Transverse colon (tissue), 4 donors: ENCODE results near the gene TCF7L2. TPM values are rescaled to one million over a fixed set of nuclear protein-coding genes. Genes with fewer than 3 reads are reported as not detected.

Experiments used
- DNase-seq: peaks from one replicate; pipeline ENCODE4 v3.0.0-alpha.2; 2019
- H3K27ac ChIP-seq, 4 donors: fragments of 200-600 bp; sonication (generic); 2 replicates each; pipeline ENCODE4 v1.5.1; 2016 to 2018; ENCODE audit warnings: inconsistent platforms in 4 of 4
- H3K27me3 ChIP-seq: fragments of 200-600 bp; sonication (generic); 2 replicates; pipeline ENCODE4 v1.5.1; 2017; ENCODE audit warnings: inconsistent platforms
- H3K36me3 ChIP-seq, 4 donors: fragments of 200-600 bp; sonication (generic); 2 replicates each; pipeline ENCODE4 v1.5.1; 2017 to 2019; ENCODE audit warnings: inconsistent platforms in 4 of 4
- H3K4me1 ChIP-seq, 4 donors: fragments of 200-600 bp; sonication (generic); 2 replicates each; pipeline ENCODE4 v1.5.1; 2017 to 2020; ENCODE audit warnings: inconsistent platforms in 4 of 4
- H3K4me3 ChIP-seq, 4 donors: fragments of 200-600 bp; sonication (generic); 1 replicate in 1 of 4; 2 replicates in 3 of 4; pipeline versions ENCODE4 v1.5.1 to v1.6.1; 2017 to 2019; ENCODE audit warnings: inconsistent platforms in 4 of 4
- H3K9me3 ChIP-seq, 2 donors: fragments of 200-600 bp; sonication (generic); 2 replicates each; pipeline ENCODE4 v1.5.1; 2017 to 2019; ENCODE audit warnings: inconsistent platforms in 2 of 2
- EP300 ChIP-seq: sonication (generic); formaldehyde crosslinking; IDR thresholded peaks from one replicate; pipeline ENCODE4 v1.6.1; 2017; ENCODE audit warnings: antibody characterized with exemption, low read depth
- POLR2A ChIP-seq: fragments of 450-650 bp; IDR thresholded peaks from one replicate; pipeline ENCODE4 v1.6.1; 2016; ENCODE audit warnings: antibody characterized with exemption, mild to moderate bottlenecking, moderate library complexity
- POLR2AphosphoS5 ChIP-seq, 3 donors: sonication (generic); formaldehyde crosslinking; IDR thresholded peaks; one replicate each; pipeline ENCODE4 v1.6.1; 2016; ENCODE audit warnings: antibody characterized with exemption in 3 of 3
- WGBS, 2 donors: methylation state at CpG; one replicate each; pipeline ENCODE4 v1.1.5; 2018; ENCODE audit warnings: low coverage in 1 of 2; 5-methylcytosine and 5-hydroxymethylcytosine counted together
- in situ Hi-C, 4 donors: fragments of 200-750 bp; cut with MboI; loops; one replicate each; pipeline versions ENCODE4 v1.15.0 to v1.15.1; 2017; ENCODE audit warnings: low sequenced_read_pairs in 3 of 4, low pct_ligation_motif_present in 1 of 4, low pct_unique_long_range_greater_than_20kb in 1 of 4
- intact Hi-C: fragments of 100-400 bp; cut with DNase I; formaldehyde crosslinking; loops from one replicate; pipeline ENCODE4 v1.15.1; 2023; ENCODE audit warnings: low total_unique reads
- total RNA-seq, 4 donors: library from RNA; depleted of rRNA; stranded (reverse); fragments of >200 nt; gene quantifications; one replicate each; pipeline ENCODE4 v1.1.0, GENCODE V29; 2016
- TF ChIP-seq, protein P1 (sequence below), 5 experiments: fragments of 200-600 bp in 3 of 5; fragments of 450-650 bp in 2 of 5; sonication (generic) in 3 of 5; IDR thresholded peaks; 1 replicate in 2 of 5; 2 replicates in 3 of 5; pipeline ENCODE4 v1.5.1; 2016 to 2017; ENCODE audit warnings: antibody characterized with exemption in 5 of 5, inconsistent platforms in 3 of 5, mild to moderate bottlenecking in 2 of 5, moderate library complexity in 1 of 5

The TCF7L2 gene
- total RNA-seq, 4 donors from 2014 or later: 84.6 to 249 (median 137) TPM

DNA sequence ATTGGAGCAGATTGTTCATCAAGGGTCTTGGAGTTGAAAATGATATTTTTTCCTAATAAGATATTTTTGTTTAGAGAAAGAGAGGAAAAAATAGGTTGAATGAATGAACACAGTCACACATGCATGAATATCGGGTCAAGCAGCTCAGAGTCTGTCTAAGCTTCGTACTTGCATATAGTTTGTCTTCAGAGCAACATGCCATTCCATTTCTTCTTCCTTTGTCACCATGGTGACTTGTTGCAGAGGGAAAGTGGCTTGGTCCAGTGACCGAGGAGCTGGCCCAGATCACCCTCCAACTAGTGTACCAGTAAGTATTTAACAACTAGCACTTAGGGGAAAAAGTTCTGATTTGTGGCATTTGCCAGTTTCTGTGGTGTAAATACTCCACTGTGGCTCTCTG, 232.1 kb downstream of the TCF7L2 start:
- intact Hi-C loops (no loop called here), in situ Hi-C loops (no loop called here)
- Histone ChIP-seq H3K4me3 (no peak overlapping the region), H3K27me3 (no peaks in the 10 kb centered on the region), H3K9me3 (no peaks in the 10 kb centered on the region), H3K27ac (no peak overlapping the region), H3K36me3 (no peaks in the 10 kb centered on the region), H3K4me1 (peaks cover 0 to 4% (median 3%) of the 10 kb centered on the region in 4 donors)
- no peak for DNase-seq
- 93 to 94% methylated on average over 2 to 3 of the region's 3 CpGs for WGBS, 2 donors
- TF ChIP-seq, protein P1, sequence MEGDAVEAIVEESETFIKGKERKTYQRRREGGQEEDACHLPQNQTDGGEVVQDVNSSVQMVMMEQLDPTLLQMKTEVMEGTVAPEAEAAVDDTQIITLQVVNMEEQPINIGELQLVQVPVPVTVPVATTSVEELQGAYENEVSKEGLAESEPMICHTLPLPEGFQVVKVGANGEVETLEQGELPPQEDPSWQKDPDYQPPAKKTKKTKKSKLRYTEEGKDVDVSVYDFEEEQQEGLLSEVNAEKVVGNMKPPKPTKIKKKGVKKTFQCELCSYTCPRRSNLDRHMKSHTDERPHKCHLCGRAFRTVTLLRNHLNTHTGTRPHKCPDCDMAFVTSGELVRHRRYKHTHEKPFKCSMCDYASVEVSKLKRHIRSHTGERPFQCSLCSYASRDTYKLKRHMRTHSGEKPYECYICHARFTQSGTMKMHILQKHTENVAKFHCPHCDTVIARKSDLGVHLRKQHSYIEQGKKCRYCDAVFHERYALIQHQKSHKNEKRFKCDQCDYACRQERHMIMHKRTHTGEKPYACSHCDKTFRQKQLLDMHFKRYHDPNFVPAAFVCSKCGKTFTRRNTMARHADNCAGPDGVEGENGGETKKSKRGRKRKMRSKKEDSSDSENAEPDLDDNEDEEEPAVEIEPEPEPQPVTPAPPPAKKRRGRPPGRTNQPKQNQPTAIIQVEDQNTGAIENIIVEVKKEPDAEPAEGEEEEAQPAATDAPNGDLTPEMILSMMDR (IDR thresholded peaks at IDR 0.05): no peak
- TF ChIP-seq EP300 (no peak), POLR2A (no peak), POLR2AphosphoS5 (IDR thresholded peaks at IDR 0.05) (no peak)

DNA sequence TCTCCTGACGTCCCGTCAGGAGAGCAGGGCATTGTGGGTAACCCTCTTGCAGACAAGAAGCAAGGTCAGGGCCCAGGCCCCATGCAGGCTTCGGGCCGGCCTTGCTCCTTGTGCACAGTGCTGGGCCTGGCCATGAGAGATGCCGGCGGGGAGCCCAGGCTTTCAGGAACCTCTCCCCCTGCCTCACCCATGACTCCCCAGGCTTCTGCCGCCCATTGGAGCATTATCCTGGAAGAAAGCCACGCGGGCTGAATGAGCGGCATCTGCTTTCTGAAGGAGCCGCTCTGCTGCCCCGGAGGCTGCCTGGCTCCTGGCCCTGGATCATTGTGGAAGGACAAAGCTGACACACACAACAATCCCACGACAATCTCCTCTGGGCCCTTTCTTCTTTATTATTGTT, 233.5 kb downstream of the TCF7L2 start:
- Histone ChIP-seq H3K27ac (no peak overlapping the region), H3K27me3 (no peaks in the 10 kb centered on the region), H3K4me3 (no peak overlapping the region), H3K9me3 (no peaks in the 10 kb centered on the region), H3K4me1 (peaks cover 0 to 5% (median 3%) of the 10 kb centered on the region in 4 donors), H3K36me3 (no peaks in the 10 kb centered on the region)
- in situ Hi-C loops: no loop called here
- no peak for TF ChIP-seq EP300
- TF ChIP-seq, protein P1 (IDR thresholded peaks at IDR 0.05): no peak
- TF ChIP-seq POLR2A: no peak
- TF ChIP-seq POLR2AphosphoS5 (IDR thresholded peaks at IDR 0.05): no peak
- 72 to 88% methylated on average over 2 to 13 of the region's 13 CpGs for WGBS, 2 donors
- intact Hi-C loops: no loop called here
- DNase-seq: no peak

DNA sequence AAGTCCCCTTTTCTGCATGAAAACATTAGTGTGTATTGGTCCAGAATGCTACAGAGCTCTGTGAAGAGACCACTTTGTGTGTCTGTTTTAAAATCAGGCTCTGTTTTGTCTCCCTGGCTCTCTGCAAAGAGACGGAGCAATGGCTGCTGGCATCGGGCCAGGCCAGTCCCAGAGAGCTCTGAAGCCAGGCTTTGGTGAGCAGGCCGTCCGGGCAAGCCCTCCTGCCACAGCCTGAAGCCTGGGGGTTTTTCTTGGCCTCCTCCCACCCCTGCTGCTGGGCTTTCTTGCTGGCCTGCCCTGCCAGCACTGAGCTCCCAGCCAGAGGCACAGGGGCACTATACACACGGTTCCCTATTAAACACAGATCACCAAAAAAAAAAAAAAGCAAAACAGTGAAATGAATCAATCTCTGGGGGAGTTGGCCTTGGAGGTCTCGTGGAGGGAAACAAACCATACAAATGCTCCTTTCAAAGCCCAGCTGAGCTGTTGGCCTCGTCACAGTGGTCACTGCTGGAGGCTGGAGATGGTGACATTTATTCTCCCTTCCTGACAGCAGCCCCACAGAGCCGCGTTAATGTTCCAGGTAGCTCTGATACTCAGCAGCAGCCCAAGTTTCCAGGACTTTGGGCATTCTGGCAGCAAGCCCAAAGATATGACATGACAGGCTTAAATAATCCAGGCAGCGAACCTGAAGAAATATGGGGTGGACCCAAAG, 237.2 kb downstream of the TCF7L2 start:
- no peak for DNase-seq
- H3K36me3 ChIP-seq: no peaks in the 10 kb centered on the region
- intact Hi-C loops (no loop called here), in situ Hi-C loops (no loop called here)
- H3K9me3 ChIP-seq: no peaks in the 10 kb centered on the region
- peaks cover 0 to 5% (median 0%) of the 10 kb centered on the region in 4 donors for H3K4me1 ChIP-seq
- H3K4me3 ChIP-seq: no peak overlapping the region
- 60 to 63% methylated on average over 1 to 10 of the region's 10 CpGs for WGBS, 2 donors
- TF ChIP-seq POLR2AphosphoS5 (IDR thresholded peaks at IDR 0.05) (no peak), POLR2A (no peak), EP300 (no peak)
- TF ChIP-seq, protein P1 (IDR thresholded peaks at IDR 0.05): no peak
- no peaks in the 10 kb centered on the region for H3K27me3 ChIP-seq
- peak overlapping the region in 3 of 4 donors; percentile 19 to 64 (median 26) for H3K27ac ChIP-seq

DNA sequence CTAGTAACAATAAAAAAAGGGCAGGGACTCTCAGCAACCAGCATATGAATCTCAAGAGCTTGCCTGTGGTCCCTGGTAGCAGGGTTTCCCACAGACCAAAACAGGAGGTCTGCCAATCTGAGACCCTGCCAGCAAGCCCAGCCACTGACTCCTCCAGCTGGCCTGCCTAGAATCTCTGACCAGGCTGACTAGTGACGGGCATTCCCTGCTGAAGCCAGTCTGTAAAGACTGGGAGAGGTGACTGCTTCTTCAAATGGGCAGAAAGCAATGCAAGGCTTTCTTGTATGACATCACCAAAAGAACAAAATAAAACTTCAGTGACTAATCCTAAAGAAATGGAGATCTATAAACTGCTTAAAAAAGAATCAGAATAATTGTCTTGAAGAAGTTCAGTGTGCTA, 249.4 kb downstream of the TCF7L2 start:
- H3K9me3 ChIP-seq: no peaks in the 10 kb centered on the region
- no peak overlapping the region for H3K27ac ChIP-seq
- 95% methylated on average over 1 of the region's 1 CpG; no CpG with 5 or more reads in 1 of the 2 donors for WGBS, 2 donors
- no peaks in the 10 kb centered on the region for H3K36me3 ChIP-seq
- no peak overlapping the region for H3K4me3 ChIP-seq
- no peak for DNase-seq
- in situ Hi-C loops: no loop called here
- peaks cover 0 to 5% (median 0%) of the 10 kb centered on the region in 4 donors for H3K4me1 ChIP-seq
- no peak for TF ChIP-seq POLR2A
- TF ChIP-seq POLR2AphosphoS5 (IDR thresholded peaks at IDR 0.05): no peak
- TF ChIP-seq EP300: no peak
- TF ChIP-seq, protein P1 (IDR thresholded peaks at IDR 0.05): no peak
- no peaks in the 10 kb centered on the region for H3K27me3 ChIP-seq
- intact Hi-C loops: no loop called here
